Erythroblast (primary cell): ENCODE results near the gene WDR19.

Experiments
- GATA1 ChIP-seq: IDR thresholded peaks from 2 replicates; pipeline ENCODE4 v1.6.1; 2011; ENCODE audit warnings: low read depth, mild to moderate bottlenecking, control low read depth, low read length, moderate library complexity
- POLR2A ChIP-seq: IDR thresholded peaks from 2 replicates; pipeline ENCODE4 v1.6.1; 2011; ENCODE audit warnings: mild to moderate bottlenecking, low read length

DNA sequence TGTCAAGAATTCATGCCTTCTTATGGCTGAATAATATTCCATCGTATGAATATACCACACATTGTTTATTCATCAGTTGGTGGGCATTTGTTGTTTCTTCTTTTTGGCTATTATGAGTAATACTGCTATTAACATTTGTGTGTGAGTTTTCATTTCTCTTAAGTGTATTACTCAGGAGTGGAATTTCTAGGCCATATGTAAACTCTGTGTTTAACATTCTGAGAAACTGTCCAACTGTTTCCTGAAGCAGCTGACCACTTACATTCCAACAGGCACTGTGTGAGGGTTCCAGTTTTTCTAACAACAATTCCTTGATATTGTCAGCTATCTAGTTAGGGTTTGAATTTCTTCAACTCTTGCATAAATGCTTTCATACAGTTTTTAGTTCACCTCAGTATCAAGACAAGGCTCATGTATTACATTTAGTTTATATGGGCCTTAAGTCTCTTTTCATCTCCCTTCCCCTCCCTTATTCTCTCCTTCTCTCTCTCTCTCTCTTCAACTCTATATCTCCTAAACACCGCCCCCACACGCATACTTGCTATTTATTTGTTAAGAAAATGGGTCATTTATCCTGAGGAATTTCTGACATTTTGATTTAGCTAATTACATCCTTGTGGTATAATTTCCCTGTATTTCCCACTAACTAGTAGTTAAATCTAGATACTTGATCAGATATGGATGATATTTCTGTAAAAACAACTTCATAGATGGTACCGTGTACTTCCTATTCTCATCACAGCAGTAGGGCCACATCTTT is 77.4 kb downstream of the WDR19 start:
- no peak for TF ChIP-seq POLR2A
- TF ChIP-seq GATA1, result no peak
